Stimulated activated CD8-positive, alpha-beta memory T cell treated with anti-CD3 and anti-CD28 coated beads, Interleukin-4, amount 100 ng/mL, for 4 hours (primary cell): ENCODE results near the gene FCAMR.

ENCODE experiments used
- DNase-seq, 2 donors: peaks; one replicate each; pipeline ENCODE4 v3.0.0-alpha.2; 2020; ENCODE audit warnings: low read depth in 2 of 2, low spot score in 1 of 2

FCAMR gene, protein sequence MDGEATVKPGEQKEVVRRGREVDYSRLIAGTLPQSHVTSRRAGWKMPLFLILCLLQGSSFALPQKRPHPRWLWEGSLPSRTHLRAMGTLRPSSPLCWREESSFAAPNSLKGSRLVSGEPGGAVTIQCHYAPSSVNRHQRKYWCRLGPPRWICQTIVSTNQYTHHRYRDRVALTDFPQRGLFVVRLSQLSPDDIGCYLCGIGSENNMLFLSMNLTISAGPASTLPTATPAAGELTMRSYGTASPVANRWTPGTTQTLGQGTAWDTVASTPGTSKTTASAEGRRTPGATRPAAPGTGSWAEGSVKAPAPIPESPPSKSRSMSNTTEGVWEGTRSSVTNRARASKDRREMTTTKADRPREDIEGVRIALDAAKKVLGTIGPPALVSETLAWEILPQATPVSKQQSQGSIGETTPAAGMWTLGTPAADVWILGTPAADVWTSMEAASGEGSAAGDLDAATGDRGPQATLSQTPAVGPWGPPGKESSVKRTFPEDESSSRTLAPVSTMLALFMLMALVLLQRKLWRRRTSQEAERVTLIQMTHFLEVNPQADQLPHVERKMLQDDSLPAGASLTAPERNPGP

DNA sequence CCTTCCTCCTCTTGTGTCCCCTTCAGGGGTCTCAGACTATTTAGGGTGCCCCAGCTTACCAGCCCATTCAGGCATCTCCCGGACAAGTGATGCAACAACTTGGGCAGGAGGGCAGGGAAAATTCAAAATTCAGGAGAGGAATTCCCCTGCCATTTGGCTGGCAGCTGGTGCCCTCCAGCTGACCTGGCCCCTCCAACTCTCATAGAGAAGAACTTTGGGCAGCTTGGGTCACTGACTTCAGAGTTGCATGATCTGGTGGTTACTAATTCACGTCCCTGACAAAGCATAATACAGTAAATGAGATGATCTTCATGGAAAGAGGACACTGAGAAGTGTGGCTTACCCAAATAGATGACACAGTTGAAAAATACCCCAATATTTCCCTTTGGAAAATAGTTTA is at the start of gene FCAMR:
Gene FCAMR, minus strand, starts transcription at position 15 of the 400 bp plus-strand sequence. CDS start 335 bp downstream, outside the sequence.
- no peak for DNase-seq

DNA sequence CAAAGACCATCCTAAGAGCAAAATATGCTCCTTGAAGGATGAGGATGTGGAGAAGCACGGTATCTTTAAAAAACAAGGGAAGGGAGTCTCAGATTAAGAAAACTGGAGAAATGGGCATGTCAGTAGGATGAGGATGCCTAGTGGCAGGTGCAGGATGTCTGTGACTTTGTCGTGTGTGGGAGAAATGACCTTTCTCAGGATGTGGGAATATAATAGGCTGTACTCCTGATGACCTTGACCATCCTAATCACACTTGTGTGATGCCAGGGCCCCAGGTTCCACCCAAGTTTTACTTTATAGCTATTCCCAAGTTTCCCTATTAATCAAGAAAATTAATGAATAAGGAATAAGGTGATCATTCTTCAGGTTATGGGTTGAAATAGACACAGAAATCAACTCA is 49.4 kb upstream of the FCAMR start:
- no peak for DNase-seq

DNA sequence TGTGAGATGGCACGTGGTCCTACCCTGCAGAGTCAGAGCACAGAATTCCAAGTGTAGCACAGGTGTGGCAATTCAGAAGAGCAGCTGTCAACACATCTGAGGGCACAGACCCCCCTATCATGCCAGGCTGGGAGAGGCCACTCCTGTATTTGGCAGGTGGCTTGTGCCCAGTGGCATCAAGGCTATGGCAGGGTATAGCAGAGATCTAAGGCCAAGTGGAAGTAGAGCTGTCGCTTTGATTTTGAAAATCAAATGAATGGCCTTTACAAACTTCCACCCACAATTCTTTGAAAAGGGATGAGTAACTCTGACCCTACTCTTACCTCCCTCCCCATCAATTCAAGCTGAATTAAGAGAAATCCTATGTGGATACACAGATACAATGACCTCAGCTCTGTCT is 48.9 kb upstream of the FCAMR start:
- DNase-seq = no peak

DNA sequence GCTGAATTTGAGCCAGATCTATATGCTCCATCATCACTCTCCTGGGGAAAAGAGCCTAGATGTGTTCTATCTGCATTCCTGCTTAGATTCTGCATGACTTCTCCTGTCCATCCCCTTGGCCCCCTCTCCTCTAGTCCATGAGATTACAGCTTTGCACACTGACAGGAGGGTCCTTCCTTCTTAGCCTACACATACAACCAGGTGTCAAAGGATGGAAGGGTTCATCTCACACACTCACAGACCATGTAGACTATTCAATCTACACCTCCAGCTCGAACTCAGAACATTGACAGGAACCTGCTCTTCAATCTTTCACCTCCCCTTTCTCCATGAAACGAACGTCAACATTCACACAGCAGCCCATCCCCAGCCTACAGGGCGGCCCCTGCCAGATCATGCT is 48.4 kb upstream of the FCAMR start:
- no peak for DNase-seq

DNA sequence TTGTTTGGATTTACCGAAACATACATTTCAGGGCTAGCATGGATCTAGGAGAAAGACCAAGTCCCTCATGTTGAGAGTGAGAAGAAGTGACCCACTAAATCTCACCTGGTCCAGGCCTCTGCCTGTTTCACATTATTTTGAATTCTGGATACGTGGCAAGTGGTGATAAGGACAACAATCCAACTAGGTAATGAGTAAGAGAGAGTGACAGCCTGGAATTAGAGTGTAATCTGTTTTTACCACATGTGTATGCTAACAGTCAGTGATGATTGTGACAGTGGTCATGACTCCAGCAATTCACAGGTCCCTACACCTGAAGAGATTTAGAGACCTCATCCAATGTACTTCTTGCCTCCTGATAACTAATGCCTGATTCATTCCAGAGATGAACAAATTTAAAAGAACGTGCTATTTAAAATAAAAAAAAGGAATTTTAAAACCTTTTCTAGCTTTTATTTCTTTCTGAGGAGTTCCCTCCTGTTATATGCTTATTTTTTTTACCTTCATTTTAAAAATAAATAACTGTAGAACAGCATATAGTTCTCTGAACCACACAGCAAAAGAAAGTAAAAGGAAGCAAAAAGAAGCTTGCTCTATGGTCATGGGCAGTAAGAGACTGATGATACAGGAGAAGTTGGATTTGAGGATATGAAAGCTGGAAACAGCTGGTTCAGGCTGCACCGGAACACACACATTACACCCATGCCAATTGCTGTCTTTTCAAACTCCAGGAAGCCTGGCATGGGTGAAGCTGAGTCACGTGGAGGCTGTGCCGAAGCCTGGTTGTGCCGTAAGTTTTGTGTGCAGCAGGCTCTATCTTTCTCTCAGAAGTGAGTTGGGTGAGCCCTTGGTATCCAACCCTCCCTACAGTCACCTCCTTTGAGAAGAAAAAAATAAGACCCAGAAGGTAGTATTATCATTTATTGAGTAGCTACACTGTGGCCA is 47.6 kb upstream of the FCAMR start:
- no peak for DNase-seq

DNA sequence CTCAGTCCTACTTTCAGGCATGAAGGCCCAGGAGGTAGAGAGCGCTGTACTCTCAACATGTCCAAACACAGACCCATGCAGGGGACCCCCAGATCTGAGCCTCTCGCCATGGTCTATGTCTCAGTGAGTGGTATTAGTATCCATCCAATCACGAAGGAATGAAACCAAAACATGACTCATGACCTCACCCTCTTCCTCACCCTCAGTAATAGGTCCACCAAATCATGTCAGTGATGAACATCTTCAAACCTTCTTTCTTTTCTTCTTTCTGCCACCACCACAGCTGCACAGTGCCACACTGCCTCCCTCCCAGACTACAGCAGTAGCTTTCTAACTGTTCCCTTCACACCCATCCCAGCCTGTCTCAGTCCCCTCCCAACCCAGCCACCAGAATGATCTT is 45.5 kb upstream of the FCAMR start:
- no peak for DNase-seq

DNA sequence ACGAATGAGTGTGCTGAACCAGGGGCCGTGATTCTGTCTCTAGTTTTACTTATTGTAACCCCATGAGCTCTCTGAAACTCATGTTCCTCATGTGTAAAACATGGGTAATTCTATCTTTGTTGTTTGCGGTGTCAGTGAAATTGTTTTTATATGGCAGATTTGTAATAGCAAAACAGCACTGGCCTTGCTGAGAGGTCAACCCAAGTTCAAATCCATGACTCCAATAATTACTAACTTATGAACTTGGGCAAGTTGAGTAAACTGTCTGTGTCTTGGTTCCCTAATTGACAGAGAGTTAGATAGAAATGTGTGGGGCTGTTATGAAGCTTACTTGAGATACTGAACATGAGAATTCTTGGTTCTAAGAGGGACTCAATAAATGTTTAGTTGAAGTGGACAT is 44.5 kb upstream of the FCAMR start:
- no peak for DNase-seq

DNA sequence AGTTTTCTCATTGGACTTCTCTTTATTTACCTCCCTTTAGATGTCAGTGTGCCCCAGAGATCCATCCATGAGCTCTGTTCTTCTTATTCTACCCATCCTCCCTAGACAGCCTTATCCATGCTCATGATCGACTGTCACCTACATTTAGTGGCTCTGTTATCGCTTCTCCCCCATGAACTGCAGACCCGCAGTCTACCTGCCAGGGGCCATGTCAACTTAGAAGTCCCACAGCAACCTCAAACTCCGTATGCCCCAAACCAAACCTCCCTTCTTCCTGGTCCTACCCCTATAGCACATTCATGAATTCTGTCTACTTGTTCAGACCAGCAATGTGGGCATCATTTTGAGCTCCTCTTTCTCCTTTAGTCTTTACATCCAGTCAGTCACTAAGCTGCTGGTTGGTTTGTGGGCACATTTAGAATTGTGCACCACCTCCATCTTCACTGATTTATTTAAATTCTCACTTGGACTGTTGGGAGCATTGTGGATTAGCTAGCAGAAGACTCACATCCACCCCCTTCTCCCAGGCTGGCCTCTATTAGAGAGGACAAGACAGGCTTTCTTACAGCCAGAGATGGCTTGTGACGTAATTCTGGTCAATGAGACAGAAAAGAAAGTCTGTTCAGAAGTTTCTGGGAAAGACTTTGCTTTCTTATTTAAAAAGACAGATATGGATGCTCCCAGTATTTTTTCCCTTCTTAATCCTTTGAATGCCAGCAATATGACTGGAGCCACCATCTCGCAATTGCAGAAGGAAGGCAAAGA is 43.2 kb upstream of the FCAMR start:
- no peak for DNase-seq

DNA sequence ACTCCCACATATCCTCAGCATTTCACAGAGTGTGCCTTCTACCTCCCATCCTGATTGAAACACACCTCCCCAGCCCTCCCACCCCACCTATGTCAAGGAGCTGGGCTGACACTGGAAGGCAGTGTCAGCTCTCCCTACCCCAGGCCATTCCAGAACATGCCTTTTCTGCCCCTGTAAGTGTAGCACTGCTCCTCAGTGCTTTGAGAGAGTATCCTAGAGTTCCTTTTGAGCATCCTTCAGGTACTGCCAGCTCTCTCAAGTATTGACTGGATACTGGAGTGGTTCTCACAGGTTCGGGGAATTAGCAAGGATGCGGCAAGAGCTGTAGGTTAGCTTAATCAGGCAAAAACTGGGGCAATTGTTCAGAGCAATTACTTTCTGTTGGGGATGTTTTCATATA is 40.5 kb upstream of the FCAMR start:
- no peak for DNase-seq

DNA sequence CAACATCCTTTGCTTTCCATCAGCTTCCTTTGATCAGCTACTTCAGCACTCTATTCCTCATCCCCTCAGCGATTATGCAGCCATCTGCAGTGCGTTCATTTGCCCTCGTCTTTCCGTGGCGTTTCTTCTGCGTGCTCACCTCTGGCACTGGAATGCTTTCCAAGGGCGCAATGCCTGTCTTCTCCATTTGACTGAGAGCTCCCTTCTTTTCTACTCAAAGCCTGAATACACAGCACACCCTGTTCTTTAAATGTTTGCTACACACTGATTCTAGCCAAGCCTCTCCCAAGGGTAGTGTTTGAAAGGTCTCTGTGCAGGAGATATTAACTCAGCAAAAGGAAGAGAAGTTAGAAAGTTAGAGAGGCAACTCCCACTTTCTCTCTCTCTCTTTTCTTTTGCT is 39.7 kb upstream of the FCAMR start:
- DNase-seq = no peak

DNA sequence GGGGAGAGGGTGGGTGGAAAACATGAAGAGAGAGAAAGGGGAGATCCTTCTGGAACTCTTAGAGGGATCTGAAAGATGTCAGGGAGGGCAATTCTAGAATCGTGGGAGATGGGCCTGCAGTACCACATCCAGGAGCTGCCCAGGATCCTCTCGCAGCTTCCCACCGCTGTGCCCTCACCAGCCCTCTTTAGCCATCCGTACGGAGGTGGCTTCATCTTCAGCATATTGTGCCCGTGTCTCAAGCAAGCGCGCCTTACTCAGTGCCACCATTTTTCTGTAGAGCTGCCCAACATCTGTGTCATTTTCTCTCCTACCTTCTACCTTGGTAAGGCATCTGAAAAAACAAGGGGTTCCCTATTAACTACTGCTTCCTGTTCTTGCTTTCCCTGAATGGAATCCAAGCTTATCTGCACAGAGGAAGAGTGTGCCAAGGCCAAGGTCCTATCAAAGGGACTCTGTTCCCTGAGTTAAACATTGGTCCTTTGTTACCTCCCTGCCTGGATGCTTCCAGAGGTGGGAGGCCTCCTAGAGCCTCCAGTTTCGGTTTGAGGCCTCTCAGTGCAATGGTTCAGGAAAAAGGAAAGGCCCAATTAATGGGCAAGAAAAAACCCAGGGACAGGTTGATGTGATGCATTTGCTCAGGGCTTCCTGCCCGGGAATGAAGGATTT is 39.1 kb upstream of the FCAMR start:
- no peak for DNase-seq

DNA sequence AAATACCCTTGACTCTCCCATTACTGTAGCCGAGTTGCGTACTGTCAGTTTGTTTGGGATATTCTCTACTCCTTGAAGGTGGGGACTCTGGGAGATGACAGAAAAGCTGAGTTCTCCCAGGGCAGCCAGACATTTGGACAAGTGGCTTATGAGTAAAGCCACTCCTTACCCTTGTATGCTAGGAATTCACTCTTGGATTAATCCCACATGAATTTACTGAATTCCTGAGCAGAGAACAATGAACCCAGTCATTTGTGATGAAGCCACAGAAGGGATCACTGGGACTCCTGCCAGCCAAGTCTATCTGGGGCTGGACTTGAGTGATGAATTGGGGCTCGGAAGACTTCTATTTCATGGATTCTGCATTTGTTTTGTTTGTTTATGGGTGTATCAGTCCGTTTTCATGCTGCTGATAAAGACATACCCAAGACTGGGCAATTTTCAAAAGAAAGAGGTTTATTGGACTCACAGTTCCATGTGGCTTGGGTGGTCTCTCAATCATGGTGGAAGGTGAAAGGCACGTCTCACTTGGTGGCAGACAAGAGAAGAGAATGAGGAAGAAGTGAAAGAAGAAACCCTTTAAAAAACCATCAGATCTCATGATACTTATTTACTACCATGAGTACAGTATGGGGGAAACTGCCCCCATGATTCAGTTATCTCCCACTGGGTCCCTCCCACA is 37.2 kb upstream of the FCAMR start:
- DNase-seq = no peak

DNA sequence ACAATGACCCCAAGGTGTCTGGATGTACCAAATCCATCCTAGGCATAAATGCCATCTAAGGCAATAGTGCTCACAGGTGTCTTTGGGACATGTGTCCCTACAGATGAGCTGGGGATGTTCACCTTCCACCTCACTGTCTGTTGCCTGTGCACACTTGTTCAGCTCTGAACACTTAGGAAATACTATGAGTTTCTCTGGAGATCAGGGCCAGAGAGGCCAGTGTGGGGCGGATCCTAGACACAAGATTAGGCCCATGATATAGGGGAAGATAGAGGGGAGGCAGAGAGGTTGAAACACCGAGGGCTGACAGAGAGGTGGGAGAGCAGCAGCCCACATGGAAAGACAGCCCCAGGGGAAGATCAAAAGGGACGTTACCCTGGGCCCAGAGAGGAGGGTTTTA is 36.7 kb upstream of the FCAMR start:
- no peak for DNase-seq

DNA sequence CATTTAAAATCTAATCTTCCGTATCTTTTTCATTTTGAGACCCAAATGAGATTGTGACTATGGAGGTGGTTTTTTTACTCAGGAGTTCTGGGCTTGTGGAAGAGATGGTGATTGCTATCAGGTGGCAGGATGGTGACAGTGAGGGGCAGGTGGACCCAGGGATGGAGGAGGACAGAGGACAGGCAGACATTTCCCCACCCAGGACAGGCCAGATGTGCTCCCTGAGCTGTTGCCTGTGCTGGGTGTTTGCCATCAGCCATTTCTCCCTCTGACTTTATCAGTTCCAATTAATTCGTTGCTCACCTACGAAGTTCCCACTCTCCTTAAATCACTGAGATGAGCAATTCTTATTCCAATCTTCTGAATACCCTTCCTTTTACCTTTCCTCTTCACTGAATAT is 35.8 kb upstream of the FCAMR start:
- no peak for DNase-seq

DNA sequence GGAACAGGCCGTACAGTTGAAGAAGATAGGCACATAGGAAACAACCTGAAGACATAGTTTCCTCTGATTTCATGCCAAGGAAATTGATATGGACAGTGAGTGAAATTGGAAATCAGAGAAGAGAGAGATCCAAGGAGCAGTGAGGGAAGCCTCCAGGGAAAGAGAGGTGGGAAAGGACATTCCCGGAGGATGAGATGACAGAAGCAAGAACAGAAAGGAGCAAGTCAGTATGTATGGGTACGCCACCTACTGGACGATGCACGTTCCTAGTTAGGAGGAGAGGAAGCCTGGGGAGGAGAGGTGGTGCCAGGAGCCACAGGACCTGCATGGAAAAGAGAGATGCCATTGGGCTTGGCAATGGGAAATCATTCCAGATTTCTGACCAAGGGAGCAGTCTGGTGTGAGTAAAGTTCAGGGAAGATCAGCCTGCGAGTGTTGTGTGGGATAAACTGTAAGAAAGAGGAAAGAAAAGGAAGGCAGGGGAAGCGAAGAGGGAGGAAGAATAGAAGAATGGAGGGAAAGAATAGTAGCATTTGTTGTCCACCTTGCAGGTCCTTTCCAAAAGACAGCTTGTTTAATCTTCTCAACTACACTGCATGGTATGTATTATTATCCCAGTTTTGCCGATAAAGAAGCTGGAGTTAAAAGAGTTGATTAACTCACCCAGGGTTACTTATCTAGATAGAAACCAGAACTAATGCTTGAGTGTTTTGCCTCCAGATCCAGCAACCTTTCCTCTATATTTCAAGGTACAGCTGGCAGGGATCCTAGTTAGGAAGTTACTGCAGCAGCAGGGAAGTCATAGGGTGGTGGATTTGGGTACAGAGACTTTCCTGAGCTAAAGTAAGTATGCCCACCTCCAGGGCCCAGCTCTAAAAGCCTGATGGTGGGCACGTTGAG is 34.9 kb upstream of the FCAMR start:
- no peak for DNase-seq

DNA sequence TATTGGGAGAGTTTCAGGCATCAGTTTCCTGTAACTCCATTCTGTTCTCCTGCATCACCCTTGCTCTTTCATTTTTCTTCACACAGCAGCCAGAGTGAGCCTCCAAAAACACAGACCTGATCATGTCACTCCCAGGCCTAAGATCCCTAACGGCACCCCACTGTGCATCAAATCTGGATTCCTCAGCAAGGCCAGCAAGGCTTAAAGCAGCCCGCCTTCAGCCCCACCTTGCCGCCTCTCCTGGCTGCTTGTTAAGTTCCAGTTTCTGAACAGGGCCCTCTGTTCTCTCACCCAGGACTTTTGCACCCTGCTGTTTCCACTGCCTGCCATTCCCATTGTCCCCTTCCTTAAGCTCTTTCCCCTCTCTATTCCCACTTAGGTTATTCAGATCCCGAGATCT is 33.0 kb upstream of the FCAMR start:
- DNase-seq = no peak

DNA sequence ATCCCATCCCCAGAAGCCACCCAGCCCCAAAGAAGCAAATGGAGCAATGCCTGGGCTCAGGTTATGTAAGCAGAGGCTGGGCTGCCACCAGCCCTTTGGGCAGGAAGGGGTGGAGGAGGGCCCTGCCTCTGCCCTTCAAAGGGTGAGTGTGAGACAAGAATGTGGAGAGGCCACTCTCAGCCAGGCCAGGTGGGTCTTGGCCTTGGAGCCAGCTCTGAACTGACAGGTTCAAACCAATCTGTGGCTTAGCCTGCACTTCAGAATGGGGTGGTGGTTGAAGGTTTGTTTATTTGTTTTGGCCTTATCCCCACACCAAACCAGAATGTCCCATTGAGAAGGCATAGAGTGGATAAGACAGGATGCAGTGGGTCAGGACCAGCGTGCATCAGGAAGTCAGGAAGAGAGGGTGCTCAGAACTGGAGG is 32.5 kb upstream of the FCAMR start:
- DNase-seq = no peak

DNA sequence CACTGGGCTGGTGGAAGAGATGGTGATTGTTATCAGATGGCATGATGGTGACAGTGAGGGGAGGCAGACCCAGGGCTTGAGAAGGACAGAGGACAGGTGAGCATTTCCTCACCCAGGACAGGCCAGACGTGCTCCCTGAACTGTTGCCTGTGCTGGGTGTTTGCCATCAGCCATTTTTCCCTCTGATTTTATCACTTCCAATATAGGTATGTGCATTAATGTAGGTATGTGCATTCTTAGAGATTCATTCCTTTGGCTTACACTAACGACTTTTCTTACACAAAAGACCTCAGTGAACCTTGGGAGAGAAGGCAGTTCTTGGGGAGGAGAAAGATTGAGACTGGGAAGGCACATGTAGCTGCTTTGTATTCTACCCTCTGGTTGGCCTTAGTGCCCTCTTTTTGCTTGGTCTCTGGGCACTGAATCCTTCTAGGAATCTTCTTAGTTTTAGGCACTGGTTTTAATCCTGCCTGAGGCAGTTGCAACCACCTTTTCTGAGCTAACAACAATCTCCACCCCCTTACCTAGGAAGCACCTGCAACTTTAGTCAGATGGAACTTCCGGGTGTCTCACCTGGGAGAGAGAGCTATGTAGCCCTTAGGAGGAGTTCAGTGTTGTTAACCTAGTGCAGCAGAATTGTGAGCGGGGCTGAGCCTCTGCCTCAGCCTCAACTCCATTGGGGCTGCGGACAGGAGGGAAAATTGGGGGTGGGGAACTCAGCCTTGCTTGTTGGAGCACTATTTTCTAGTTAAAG is 31.4 kb upstream of the FCAMR start:
- no peak for DNase-seq
